Activated CD8-positive, alpha-beta memory T cell treated with anti-CD3 and anti-CD28 coated beads, Interleukin-2, amount 50 U/mL, for 24 hours (primary cell): Measurements from ENCODE around the gene MOB1A.
"Not testable (repeated sequence)": the region's sequence is repeated elsewhere in the genome, so short reads cannot be mapped to it uniquely, and the experiment has no call there.

Experiments
- DNase-seq: peaks from one replicate; pipeline ENCODE4 v3.0.0-alpha.2; 2020; ENCODE audit errors: extremely low read depth

MOB1A gene

GRCh38 chr2:74148457-74149246, 30.0 kb downstream of the MOB1A start:
- DNase-seq, result no peak

DNA sequence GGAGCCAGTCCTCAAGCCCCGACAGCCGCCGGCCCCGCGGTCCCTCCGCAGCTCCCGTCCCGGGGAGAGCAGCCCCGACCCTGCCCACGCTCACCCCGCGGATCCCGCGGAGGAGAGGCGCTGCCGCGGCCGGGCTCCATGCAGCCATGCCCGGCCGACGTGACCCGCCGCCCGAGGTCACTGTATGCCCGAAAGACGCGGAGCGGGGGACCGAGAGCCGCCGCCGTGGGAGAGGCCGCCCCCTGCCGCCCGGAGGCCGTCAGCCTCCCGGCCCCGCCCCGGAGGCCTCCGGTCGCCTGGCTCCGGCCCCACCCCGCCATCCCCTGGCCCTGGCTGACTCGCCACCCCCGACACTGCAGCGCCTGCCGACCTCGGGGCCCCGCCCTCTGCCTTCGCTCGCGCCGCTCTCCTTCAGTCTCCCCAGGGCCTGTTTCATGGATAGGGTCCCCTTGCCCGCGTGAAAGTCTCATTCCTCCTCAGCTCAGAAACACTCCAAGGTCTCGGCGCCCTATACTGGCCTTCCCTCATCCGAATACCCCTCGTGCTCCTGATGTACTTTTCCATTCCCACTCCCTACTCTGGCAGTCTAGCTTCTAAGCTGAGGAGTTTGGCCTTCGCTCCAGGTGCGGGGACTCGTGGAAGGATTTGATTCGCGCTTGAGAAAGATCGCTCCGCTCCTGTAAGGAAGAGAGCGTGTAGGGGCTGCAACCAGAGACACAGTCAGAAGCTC, 30.8 kb downstream of the MOB1A start, which contains the start of gene BOLA3:
Gene BOLA3 (minus strand): TSS at position 186 of the 730 bp plus-strand sequence. CDS start 38 bp downstream, at position 148.
- DNase-seq, result peak; percentile 54

GRCh38 chr2:74146929-74147726, 31.6 kb downstream of the MOB1A start:
- DNase-seq, result peak; percentile 15

GRCh38 chr2:74142340-74142739, 36.3 kb downstream of the MOB1A start:
- DNase-seq, result no peak

DNA sequence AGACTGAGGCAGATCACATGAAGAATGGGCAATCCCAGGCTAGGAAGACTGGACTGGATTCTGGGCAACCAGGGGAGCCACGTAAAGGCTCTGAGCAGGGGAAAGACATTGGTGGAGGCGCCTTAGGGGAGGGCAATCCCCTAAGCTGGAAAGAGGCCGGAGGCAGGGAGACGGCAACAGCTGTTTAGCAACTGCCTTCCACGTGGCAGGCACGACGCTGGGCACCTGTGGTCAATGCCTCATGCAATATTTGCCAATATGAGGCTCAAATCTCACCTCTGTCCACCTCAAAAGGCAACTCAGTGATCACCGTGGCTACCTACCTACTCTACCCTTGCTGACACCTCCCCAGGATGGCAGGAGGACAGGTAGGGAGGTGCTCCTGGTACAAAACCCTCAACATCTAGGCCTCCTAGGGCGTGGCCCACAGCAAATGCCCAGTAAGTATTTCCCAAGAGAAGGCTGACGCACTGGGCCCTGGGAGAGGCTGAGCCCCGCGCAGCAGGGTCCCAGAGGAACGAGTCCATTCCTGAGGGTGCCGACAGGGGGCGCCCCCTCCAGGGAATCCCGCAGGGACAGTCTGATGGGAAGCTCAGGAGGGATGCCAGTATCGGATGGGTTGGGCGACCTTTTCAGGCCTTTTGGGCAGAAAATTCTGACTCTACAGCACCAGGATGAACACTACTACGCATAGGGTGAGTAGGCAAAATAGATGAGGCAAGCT, 39.9 kb downstream of the MOB1A start:
- no peak for DNase-seq

- no peak for DNase-seq
These were observed 40.8 kb downstream of the MOB1A start for GRCh38 chr2:74137651-74138599.

DNA sequence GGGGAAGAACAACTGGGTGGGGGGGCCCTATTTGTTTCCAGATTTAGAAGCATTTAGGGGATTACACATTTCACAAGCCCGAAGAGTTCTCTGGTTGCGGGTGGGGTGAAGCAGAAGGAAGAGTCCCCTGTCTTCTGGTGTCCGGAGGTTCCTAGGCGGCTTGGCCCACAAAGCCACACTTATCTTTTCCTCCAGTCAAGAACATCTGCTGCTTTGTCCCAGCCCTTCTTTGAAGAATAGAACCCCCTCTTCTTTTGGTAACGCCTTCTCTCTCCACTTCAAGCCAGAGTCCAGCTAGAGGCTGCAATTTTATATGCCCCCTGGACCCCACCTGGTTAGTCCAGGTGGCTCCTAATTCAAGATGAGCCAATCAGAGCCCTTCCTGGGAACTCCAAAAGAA, 46.8 kb downstream of the MOB1A start:
- DNase-seq, result no peak

DNA sequence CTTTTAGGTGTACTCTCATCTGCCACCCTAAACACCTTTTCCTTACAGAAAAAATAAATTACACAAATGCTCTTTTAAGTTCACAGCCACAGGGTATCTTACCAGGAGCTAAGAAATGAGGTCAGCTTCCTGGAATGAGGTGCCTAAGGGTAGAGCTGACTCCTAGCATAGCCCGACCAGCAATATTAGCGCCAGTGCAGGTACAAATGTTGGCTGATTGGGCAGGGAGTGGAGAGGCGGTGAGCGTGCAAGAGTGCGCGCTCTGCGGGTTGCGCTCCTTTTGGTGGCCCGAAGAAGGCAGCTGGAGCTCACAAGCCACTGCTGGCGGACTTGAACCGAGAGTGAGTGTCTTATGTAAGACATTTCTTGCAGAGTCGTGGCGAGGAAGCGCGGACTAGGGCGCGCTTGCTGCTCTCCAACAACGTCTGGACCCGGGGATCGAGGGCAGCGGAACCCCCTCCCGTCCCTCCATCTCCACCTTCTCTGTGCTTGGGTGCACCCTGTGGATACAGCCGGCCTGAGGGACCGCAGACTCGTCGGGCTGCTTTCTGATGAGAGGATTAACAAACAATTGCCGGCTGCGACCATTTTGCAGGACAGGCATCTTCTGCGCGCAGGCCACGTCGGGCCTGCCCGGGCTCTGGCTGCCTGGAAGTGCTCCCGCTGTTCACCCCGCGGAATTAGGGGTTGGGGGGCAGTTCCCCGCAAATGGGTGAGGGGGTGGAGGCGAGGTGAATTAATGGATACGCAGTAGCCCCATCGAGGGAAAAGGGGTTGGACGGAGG, 48.3 kb downstream of the MOB1A start:
- DNase-seq, result no peak

DNA sequence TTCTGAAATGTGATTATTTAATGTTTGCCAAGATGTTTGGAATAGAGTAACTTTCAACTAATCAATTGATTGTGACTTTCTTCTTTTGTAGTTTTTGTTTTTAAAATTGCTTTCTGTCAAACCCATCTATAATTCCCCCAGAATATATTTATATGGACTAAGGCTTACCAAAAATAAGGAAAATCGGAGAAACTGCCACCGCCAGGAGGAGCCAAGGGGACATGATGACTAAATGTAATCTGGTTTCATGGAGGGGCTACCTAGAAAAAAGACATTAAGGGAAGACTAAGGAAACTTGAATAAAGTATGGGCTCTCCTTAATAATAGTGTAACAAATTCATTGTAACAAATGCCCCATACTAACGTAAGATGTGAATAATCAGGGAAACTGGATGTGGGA, 50.5 kb downstream of the MOB1A start:
- DNase-seq, result no peak

GRCh38 chr2:74123955-74124354, 54.7 kb downstream of the MOB1A start:
- not testable (repeated sequence) for DNase-seq

GRCh38 chr2:74121846-74122245, 56.8 kb downstream of the MOB1A start:
- DNase-seq, result not testable (repeated sequence)

DNA sequence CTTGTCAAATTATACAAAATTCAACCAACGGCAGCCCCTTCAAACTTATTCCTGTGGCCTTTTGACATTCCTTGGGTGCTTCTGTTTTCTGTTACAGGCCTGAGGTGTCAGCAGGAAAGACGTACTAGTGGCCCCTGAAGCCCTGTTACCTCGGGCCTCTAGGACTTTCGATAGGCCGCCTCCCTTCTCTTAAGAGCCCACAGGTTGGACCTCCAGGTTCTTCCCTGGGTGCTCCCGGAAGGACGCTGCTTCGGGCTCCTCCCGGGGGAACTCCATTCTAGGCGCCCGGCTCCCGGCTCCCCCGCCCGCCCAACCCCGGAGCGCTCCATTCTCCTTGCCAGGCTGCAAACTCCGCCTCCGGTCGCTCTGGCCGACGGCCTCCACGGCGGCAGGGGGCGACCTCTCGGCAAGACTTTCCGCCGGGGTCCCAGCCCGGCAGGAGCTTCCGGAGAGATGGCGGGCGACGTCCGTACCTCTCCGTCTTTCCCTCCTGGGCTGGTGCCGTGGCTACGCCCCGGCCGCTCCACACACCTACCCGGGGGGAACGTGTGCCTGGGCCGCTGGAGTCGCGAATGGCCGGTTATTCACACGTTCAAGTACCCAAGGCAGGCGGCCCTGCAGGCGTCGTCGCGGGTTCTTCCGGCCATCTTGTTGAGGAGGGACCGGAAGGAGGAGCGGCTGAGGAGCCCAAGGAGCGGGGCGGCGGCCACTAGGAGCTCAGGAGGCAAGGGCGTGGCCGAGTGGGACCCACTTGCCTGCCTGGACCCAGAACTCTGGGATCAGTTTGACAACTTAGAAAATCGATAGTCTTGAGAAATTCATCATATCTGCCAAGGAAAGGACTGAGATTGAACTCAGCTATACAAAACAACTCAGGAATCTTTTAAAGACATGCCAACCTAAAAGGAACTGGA, 58.5 kb downstream of the MOB1A start:
- peak; percentile 55 for DNase-seq

GRCh38 chr2:74119339-74119738, 59.3 kb downstream of the MOB1A start:
- DNase-seq, result no peak

- no peak for DNase-seq
These were observed 67.3 kb downstream of the MOB1A start for GRCh38 chr2:74111380-74111779.

DNA sequence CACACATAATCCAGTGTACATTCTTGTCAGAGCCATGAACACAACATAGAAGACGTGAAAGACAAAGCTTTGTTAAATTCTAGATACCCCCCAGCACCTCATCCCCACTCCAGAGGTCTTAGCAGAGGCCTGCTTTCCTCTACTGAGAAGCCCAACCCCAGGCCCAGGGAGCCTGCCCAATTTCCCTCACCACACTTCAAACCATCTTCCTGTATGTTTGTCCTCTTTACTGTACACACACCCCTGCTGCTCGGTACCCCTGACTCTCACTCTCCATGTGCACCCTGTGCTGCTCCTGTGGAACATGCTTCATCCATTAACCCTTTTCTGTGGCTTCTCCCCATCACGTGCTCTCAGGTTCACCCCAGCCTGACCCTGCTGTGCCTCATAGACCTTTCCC, 68.1 kb downstream of the MOB1A start:
- DNase-seq, result no peak

DNA sequence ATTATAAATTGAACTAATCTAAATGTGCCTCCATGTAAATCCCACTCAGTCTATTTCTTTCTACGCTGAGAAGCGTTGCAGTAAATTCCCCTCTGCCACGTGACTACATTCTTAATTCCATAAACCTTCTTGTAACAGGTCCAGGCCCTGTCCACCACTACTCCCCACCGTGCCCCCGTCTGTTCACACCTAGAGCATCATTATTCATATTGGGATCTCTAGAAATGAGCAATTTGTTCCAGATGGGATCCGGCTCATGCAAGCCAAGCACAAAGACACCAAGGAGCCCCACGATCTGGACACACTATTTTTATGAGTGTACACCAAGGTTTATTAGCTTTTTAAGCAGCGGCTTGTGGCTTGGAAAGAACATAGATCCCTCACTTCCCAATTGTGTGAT, 69.1 kb downstream of the MOB1A start:
- DNase-seq, result no peak

DNA sequence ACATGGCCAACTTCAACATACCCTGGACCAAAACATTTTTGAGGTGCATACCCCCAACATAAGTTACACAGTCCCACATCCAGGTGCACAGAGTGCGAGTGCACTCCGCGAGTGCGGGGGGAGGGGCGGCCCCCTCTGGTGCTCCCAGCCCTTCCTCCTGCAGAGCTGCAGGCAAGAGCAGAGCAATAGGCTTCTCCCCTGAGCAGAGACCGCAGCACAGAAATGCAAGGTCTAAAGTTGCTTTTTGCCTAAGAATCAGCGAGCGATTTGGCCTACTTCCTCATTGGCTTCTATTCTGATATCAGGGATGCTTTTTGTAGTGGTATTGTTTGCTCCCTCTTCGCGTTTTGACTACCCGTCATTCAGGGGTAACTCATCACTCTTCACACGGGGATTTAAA, 71.6 kb downstream of the MOB1A start:
- DNase-seq, result no peak

GRCh38 chr2:74105413-74105812, 73.3 kb downstream of the MOB1A start:
- DNase-seq, result no peak

- no peak for DNase-seq
These were observed 73.8 kb downstream of the MOB1A start for GRCh38 chr2:74104839-74105238.
